ENCODE data around the gene TMEM131. TPM values are rescaled to one million over a fixed set of nuclear protein-coding genes. Genes with fewer than 3 reads are reported as not detected.

Gene TMEM131
- total and polyA plus RNA-seq, 12 donors: 8.2 to 34.3 (median 30.0) TPM

- 89 to 91% methylated on average over 3 of the region's 3 CpGs for WGBS, 2 donors
- peaks cover 0 to 100% (median 43%) of the 10 kb centered on the region in 9 donors for H3K36me3 ChIP-seq
- no peaks in the 10 kb centered on the region for H3K9me3 ChIP-seq
These were observed 198.4 kb downstream of the TMEM131 start for GRCh38 chr2:97797355-97797754.

GRCh38 chr2:97796465-97797126 is 199.2 kb downstream of the TMEM131 start:
- 60 to 79% methylated on average over 2 of the region's 2 CpGs for WGBS, 2 donors
- H3K27ac ChIP-seq: no peak overlapping the region
- peaks cover 0 to 100% (median 41%) of the 10 kb centered on the region in 9 donors for H3K36me3 ChIP-seq
- H3K4me3 ChIP-seq: no peak overlapping the region
- no peaks in the 10 kb centered on the region for H3K4me1 ChIP-seq
- no peaks in the 10 kb centered on the region for H3K9me3 ChIP-seq
- H3K27me3 ChIP-seq: no peaks in the 10 kb centered on the region
- DNase-seq (no peak), ATAC-seq (no peak)
- TF ChIP-seq CTCF (IDR thresholded peaks at IDR 0.05): no peak
- intact Hi-C loops (cut with DNase I): no loop called here

More at GRCh38 chr2:97797355-97797754, 198.4 kb downstream of the TMEM131 start:
- ATAC-seq (no peak), DNase-seq (no peak)
- Histone ChIP-seq H3K27me3 (no peaks in the 10 kb centered on the region), H3K4me1 (no peaks in the 10 kb centered on the region), H3K27ac (no peak overlapping the region), H3K4me3 (no peak overlapping the region)
- TF ChIP-seq CTCF (IDR thresholded peaks at IDR 0.05): no peak
- intact Hi-C loops (cut with DNase I): no loop called here

DNA sequence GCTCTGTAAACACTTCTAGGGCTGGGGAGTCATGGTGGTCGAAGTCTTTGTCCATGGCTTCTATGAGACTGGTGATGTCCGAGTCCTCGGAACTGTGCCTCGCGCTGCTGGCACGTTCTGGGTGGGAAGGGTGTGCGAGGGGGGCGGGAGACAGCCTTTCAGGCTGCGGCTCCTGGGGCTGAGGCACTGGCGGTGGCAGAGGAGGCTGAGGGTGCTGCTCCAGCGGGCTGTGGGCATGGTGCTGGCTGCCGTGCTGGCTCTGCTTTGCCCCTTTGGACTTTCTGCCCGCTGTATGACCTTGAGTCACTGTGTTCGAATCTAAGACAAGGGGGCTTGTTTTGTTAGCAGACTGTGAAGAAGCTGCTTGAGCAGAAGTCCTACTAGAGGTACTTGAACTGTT is 203.3 kb downstream of the TMEM131 start:
- ATAC-seq (peak in 1 of 8 donors; percentile 23), DNase-seq (no peak)
- no peaks in the 10 kb centered on the region for H3K27me3 ChIP-seq
- H3K4me3 ChIP-seq: no peak overlapping the region
- H3K4me1 ChIP-seq: peaks cover 0 to 10% (median 0%) of the 10 kb centered on the region in 9 donors
- H3K27ac ChIP-seq: no peak overlapping the region
- 96 to 97% methylated on average over 14 of the region's 14 CpGs for WGBS, 2 donors
- H3K9me3 ChIP-seq: no peaks in the 10 kb centered on the region
- H3K36me3 ChIP-seq: peaks cover 0 to 99% (median 31%) of the 10 kb centered on the region in 9 donors
- TF ChIP-seq CTCF (IDR thresholded peaks at IDR 0.05): no peak
- intact Hi-C loops (cut with DNase I): no loop called here

- intact Hi-C loops (cut with DNase I): no loop called here
- H3K27me3 ChIP-seq: no peaks in the 10 kb centered on the region
- H3K36me3 ChIP-seq: peaks cover 0 to 84% (median 19%) of the 10 kb centered on the region in 9 donors
- H3K9me3 ChIP-seq: no peaks in the 10 kb centered on the region
- H3K27ac ChIP-seq: no peak overlapping the region
- H3K4me3 ChIP-seq: no peak overlapping the region
- DNase-seq (no peak), ATAC-seq (peak in 6 of 8 donors; percentile 19 to 75 (median 56))
- peaks cover 0 to 10% (median 0%) of the 10 kb centered on the region in 9 donors for H3K4me1 ChIP-seq
- no peak for TF ChIP-seq CTCF (IDR thresholded peaks at IDR 0.05)
- WGBS, 2 donors: 72 to 82% methylated on average over 7 of the region's 7 CpGs
These were observed 206.6 kb downstream of the TMEM131 start for GRCh38 chr2:97788986-97789644.

Measured in heart right ventricle (tissue), 16 donors.